ENCODE results near the gene TFEC. TPM values are rescaled to one million over a fixed set of nuclear protein-coding genes. Genes with fewer than 3 reads are reported as not detected.
"Not testable (repeated sequence)": the region's sequence is repeated elsewhere in the genome, so short reads cannot be mapped to it uniquely, and the experiment has no call there.

TFEC gene
- total and polyA plus RNA-seq, 7 donors, result 0.15 to 0.93 (median 0.71) TPM

DNA sequence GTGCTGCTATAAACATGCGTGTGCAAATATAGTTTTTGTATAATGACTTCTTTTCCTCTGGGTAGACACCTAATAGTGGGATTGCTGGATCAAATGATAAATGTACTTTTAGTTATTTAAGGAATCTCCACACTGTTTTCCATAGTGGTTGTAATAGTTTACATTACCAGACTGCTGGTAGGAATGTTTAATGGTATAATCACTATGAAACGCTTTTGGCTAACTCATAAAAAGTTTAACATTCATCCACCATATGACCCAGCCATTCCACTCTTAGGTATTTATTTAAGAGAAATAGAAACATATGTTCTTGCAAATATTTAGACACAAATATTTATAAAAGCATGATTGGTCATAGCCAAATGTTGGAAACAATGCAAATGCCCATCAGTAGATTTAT is 32.1 kb upstream of the TFEC start:
- Histone ChIP-seq H3K36me3 (ENCODE audit: insufficient read depth in 1 of 2, low read depth in 1 of 2) (no peaks in the 10 kb centered on the region), H3K9me3 (no peaks in the 10 kb centered on the region), H3K4me3 (no peak overlapping the region), H3K27me3 (ENCODE audit: insufficient read depth in 3 of 3, low read length in 2 of 3) (no peaks in the 10 kb centered on the region), H3K4me1 (no peaks in the 10 kb centered on the region), H3K27ac (no peak overlapping the region)
- intact Hi-C loops (cut with DNase I), result no loop called here
- TF ChIP-seq, protein P1, sequence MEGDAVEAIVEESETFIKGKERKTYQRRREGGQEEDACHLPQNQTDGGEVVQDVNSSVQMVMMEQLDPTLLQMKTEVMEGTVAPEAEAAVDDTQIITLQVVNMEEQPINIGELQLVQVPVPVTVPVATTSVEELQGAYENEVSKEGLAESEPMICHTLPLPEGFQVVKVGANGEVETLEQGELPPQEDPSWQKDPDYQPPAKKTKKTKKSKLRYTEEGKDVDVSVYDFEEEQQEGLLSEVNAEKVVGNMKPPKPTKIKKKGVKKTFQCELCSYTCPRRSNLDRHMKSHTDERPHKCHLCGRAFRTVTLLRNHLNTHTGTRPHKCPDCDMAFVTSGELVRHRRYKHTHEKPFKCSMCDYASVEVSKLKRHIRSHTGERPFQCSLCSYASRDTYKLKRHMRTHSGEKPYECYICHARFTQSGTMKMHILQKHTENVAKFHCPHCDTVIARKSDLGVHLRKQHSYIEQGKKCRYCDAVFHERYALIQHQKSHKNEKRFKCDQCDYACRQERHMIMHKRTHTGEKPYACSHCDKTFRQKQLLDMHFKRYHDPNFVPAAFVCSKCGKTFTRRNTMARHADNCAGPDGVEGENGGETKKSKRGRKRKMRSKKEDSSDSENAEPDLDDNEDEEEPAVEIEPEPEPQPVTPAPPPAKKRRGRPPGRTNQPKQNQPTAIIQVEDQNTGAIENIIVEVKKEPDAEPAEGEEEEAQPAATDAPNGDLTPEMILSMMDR (IDR thresholded peaks at IDR 0.05), result no peak
- WGBS, 3 donors, result 79 to 85% (median 81%) methylated on average over 2 of the region's 2 CpGs
- DNase-seq (no peak), ATAC-seq (no peak)

DNA sequence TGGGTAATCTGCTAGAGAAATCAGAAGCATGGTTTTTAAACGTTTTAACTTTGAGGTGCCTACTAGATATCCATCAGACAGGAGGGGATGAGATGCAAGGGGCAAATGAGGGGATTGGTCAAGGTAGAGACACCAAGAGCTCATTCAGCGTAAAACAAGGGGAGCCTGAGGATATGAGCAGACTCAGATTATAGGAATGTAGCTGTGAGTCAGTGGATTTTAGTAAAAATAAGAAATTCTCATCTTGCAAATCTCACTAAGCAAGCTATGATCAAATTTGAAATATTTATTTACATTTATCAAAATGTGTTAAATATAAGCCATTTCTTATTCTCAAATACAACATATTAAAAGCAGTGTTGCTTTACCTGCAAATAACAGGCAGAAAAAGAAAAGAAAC is 21.4 kb upstream of the TFEC start:
- H3K9me3 ChIP-seq, result no peaks in the 10 kb centered on the region
- H3K27ac ChIP-seq, result no peak overlapping the region
- H3K4me1 ChIP-seq, result no peaks in the 10 kb centered on the region
- H3K4me3 ChIP-seq, result no peak overlapping the region
- no peaks in the 10 kb centered on the region for H3K27me3 ChIP-seq (ENCODE audit: insufficient read depth in 3 of 3, low read length in 2 of 3)
- no peaks in the 10 kb centered on the region for H3K36me3 ChIP-seq (ENCODE audit: insufficient read depth in 1 of 2, low read depth in 1 of 2)
- TF ChIP-seq, protein P1 (IDR thresholded peaks at IDR 0.05), result no peak
- ATAC-seq, result no peak
- intact Hi-C loops (cut with DNase I), result no loop called here
- no peak for DNase-seq
- WGBS, 3 donors, result 57 to 59% (median 57%) methylated on average over 2 of the region's 2 CpGs

DNA sequence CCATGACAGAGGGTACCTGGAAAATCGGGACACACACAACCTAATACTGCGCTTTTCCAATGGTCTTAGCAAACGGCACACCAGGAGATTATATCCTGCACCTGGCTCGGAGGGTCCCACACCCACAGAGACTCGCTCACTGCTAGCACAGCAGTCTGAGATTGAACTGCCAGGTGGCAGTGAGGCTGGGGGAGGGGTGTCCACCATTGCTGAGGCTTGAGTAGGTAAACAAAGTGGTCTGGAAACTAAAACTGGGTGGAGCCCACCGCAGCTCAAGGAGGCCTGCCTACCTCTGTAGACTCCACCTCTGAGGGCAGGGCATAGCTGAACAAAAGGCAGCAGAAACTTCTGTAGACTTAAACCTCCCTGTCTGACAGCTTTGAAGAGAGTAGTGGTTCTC is 16.7 kb upstream of the TFEC start:
- H3K9me3 ChIP-seq; H3K27me3 ChIP-seq (ENCODE audit: insufficient read depth in 3 of 3, low read length in 2 of 3); H3K4me3 ChIP-seq; ATAC-seq; intact Hi-C loops (cut with DNase I); H3K36me3 ChIP-seq (ENCODE audit: insufficient read depth in 1 of 2, low read depth in 1 of 2); H3K4me1 ChIP-seq; H3K27ac ChIP-seq; DNase-seq: not testable (repeated sequence)
- 82 to 93% (median 89%) methylated on average over 6 of the region's 6 CpGs for WGBS, 3 donors

DNA sequence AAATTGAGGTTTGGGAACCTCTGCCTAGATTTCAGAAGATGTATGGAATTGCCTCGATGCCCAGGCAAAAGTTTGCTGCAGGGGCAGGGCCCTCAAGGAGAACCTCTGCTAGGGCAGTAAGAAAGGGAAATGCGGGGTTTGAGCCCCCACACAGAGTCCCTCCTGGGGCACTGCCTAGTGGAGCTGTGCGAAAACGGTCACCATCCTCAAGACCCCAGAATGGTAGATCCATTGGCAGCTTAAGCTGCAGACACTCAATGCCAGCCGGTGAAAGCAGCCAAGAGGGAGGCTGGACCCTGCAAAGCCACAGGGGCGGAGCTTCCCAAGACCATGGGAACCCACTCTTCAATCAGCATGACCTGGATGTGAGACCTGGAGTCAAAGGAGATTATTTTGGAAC is 15.0 kb upstream of the TFEC start:
- 90 to 92% (median 91%) methylated on average over 6 of the region's 6 CpGs for WGBS, 3 donors
- no peaks in the 10 kb centered on the region for H3K36me3 ChIP-seq (ENCODE audit: insufficient read depth in 1 of 2, low read depth in 1 of 2)
- H3K27me3 ChIP-seq (ENCODE audit: insufficient read depth in 3 of 3, low read length in 2 of 3), result no peaks in the 10 kb centered on the region
- no peak overlapping the region for H3K27ac ChIP-seq
- ATAC-seq (no peak), DNase-seq (no peak)
- no peak overlapping the region for H3K4me3 ChIP-seq
- intact Hi-C loops (cut with DNase I), result no loop called here
- no peaks in the 10 kb centered on the region for H3K9me3 ChIP-seq
- no peaks in the 10 kb centered on the region for H3K4me1 ChIP-seq
- TF ChIP-seq, protein P1 (IDR thresholded peaks at IDR 0.05), result no peak

DNA sequence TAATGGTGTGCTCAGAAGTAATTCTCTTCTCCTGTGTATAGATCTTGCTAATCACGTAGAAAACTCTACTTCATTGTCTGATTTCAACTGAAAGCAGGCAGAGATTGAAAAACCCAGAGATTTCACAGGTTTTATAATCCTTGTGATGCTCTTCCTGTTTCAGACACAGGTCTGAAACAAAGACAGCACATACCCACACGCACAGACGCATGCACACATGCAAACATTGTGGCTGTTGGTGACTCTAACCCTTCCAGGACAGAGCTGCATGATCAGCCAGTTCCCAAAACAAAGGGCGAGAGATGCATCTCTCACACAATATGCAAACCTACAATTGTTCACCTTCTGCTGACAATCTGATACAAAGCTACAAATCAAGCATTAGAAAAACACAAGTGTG is 11.1 kb upstream of the TFEC start:
- Histone ChIP-seq H3K36me3 (ENCODE audit: insufficient read depth in 1 of 2, low read depth in 1 of 2) (no peaks in the 10 kb centered on the region), H3K27ac (no peak overlapping the region), H3K4me3 (no peak overlapping the region), H3K9me3 (no peaks in the 10 kb centered on the region), H3K4me1 (no peaks in the 10 kb centered on the region), H3K27me3 (ENCODE audit: insufficient read depth in 3 of 3, low read length in 2 of 3) (no peaks in the 10 kb centered on the region)
- no peak for ATAC-seq
- intact Hi-C loops (cut with DNase I), result no loop called here
- DNase-seq, result no peak
- 74 to 78% (median 78%) methylated on average over 4 of the region's 4 CpGs for WGBS, 3 donors
- TF ChIP-seq, protein P1 (IDR thresholded peaks at IDR 0.05), result no peak

Measured in psoas muscle (tissue), 8 donors.